HEK293T (cell line): ENCODE measurements around the gene ARHGAP45.

Experiments used
- CTCF ChIA-PET: fragments of 350-600 bp; formaldehyde crosslinking; extraction: SDS; loops from one replicate; lab custom pipeline; 2021; ENCODE audit warnings: antibody characterized with exemption, inconsistent platforms; lab: Yijun Ruan, JAX
- POLR2A ChIA-PET: fragments of 350-600 bp; formaldehyde crosslinking; extraction: SDS; loops from one replicate; lab custom pipeline; 2020; ENCODE audit warnings: antibody characterized with exemption, inconsistent platforms; lab: Yijun Ruan, JAX
- DNase-seq: peaks from one replicate; pipeline ENCODE4 v3.0.0; 2012; ENCODE audit warnings: mixed read lengths; ENCODE audit errors: extremely low spot score
- ARNT ChIP-seq: fragments of 450-650 bp; IDR thresholded peaks from 2 replicates; pipeline ENCODE4 v1.6.1; 2017; ENCODE audit warnings: mild to moderate bottlenecking
- BHLHE40 ChIP-seq: fragments of 450-650 bp; IDR thresholded peaks from 2 replicates; pipeline ENCODE4 v1.6.1; 2016; ENCODE audit warnings: mild to moderate bottlenecking, moderate library complexity, borderline replicate concordance
- CTBP1 ChIP-seq: fragments of 450-650 bp; IDR thresholded peaks from 2 replicates; pipeline ENCODE4 v1.6.1; 2016; ENCODE audit warnings: borderline replicate concordance
- ELF4 ChIP-seq: fragments of 450-650 bp; IDR thresholded peaks from 2 replicates; pipeline ENCODE4 v1.6.1; 2017; ENCODE audit warnings: antibody characterized with exemption
- FOXA1 ChIP-seq: fragments of 450-650 bp; IDR thresholded peaks from 2 replicates; pipeline ENCODE4 v1.6.1; 2016; ENCODE audit warnings: mild to moderate bottlenecking
- FOXK2 ChIP-seq: fragments of 450-650 bp; IDR thresholded peaks from 2 replicates; pipeline ENCODE4 v1.6.1; 2016; ENCODE audit warnings: mild to moderate bottlenecking
- FOXM1 ChIP-seq: fragments of 450-650 bp; IDR thresholded peaks from 2 replicates; pipeline ENCODE4 v1.6.1; 2017; ENCODE audit warnings: mild to moderate bottlenecking, borderline replicate concordance
- HDGF ChIP-seq: fragments of 450-650 bp; IDR thresholded peaks from 2 replicates; pipeline ENCODE4 v1.6.1; 2017; ENCODE audit warnings: antibody characterized with exemption, borderline replicate concordance
- L3MBTL2 ChIP-seq: fragments of 450-650 bp; conservative IDR thresholded peaks from 2 replicates; pipeline ENCODE4 v1.6.1; 2016; ENCODE audit warnings: mild to moderate bottlenecking
- LEF1 ChIP-seq: fragments of 450-650 bp; IDR thresholded peaks from 2 replicates; pipeline ENCODE4 v1.6.1; 2017; ENCODE audit warnings: mild to moderate bottlenecking, borderline replicate concordance
- NFRKB ChIP-seq: fragments of 450-650 bp; IDR thresholded peaks from 2 replicates; pipeline ENCODE4 v1.6.1; 2016; ENCODE audit warnings: mild to moderate bottlenecking, moderate library complexity
- SP1 ChIP-seq: fragments of 450-650 bp; IDR thresholded peaks from 2 replicates; pipeline ENCODE4 v1.6.1; 2017
- SUZ12 ChIP-seq: fragments of 450-650 bp; IDR thresholded peaks from 2 replicates; pipeline ENCODE4 v1.6.1; 2016; ENCODE audit warnings: mild to moderate bottlenecking
- ZNF384 ChIP-seq: fragments of 450-650 bp; IDR thresholded peaks from 2 replicates; pipeline ENCODE4 v1.6.1; 2016
- TF ChIP-seq, protein P1 (sequence below): fragments of 450-650 bp; IDR thresholded peaks from 2 replicates; pipeline ENCODE4 v1.6.1; 2016

The ARHGAP45 gene

DNA sequence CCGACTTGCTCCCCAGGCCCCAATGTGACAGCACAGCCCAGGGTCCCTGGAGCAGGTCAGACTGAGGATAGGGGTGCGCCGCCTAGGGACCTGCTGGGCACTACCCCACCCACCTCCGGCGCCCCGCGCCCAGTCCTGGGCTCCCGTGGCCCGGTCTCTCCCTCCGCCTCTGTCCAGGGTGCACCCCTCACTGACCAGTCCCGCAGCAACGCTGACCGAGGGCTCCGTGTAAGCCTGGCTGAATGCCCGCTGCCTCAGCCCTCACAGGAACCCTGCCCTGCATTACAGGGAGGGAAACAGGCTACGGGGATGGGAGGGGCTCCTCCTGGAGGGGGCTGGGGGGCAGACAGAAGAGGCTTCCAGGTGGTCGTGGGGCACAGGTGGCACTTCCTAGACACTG lies 68.5 kb downstream of the ARHGAP45 start:
- ChIA-PET POLR2A (no interaction called here), CTCF (no interaction called here)
- TF ChIP-seq CTBP1 (no peak), ARNT (no peak), ELF4 (no peak), ZNF384 (no peak), FOXA1 (no peak), L3MBTL2 (no peak), SP1 (no peak), FOXK2 (no peak), HDGF (no peak), SUZ12 (no peak), BHLHE40 (no peak), FOXM1 (no peak), NFRKB (no peak), LEF1 (no peak)
- TF ChIP-seq, protein P1, sequence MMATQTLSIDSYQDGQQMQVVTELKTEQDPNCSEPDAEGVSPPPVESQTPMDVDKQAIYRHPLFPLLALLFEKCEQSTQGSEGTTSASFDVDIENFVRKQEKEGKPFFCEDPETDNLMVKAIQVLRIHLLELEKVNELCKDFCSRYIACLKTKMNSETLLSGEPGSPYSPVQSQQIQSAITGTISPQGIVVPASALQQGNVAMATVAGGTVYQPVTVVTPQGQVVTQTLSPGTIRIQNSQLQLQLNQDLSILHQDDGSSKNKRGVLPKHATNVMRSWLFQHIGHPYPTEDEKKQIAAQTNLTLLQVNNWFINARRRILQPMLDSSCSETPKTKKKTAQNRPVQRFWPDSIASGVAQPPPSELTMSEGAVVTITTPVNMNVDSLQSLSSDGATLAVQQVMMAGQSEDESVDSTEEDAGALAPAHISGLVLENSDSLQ = no peak
- no peak for DNase-seq

DNA sequence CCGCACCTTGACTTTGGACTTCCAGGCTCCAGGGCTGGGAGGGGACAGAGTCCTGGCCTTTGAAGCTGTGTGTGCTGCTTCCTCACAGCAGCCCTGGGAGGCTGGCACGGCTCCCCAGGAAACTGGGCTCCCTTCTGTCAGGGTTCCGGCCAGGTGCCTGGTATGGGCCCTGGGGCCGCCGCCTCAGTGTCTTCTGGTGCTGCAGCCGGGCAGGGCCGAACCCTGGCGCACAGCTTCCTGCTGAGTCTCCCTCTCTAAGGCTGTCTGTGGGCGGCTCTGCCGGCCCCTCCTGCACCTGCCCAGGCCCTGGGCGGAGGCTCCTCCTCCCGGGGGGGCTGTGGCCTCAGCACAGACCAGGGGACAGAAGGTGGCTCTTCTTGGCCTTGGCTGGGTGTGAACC lies 69.2 kb downstream of the ARHGAP45 start:
- POLR2A ChIA-PET = no interaction called here

More for the DNA sequence above, 69.2 kb downstream of the ARHGAP45 start:
- no peak for DNase-seq
- TF ChIP-seq ZNF384 = no peak
- no peak for TF ChIP-seq FOXM1
- TF ChIP-seq ARNT = no peak
- no peak for TF ChIP-seq CTBP1
- no peak for TF ChIP-seq SP1
- TF ChIP-seq NFRKB = no peak
- TF ChIP-seq HDGF = no peak
- no peak for TF ChIP-seq BHLHE40
- TF ChIP-seq, protein P1 = no peak
- no peak for TF ChIP-seq SUZ12
- no peak for TF ChIP-seq LEF1
- CTCF ChIA-PET = no interaction called here
